IgD-negative memory B cell (primary cell): Measurements from ENCODE around the gene CSPG4. TPM values are rescaled to one million over a fixed set of nuclear protein-coding genes. Genes with fewer than 3 reads are reported as not detected.
"Not testable (repeated sequence)": the region's sequence is repeated elsewhere in the genome, so short reads cannot be mapped to it uniquely, and the experiment has no call there.

Experiments used
- H3K27ac Mint-ChIP-seq, 3 donors: one replicate each; pipeline ENCODE4 v1.8.0; 2020 to 2022; ENCODE audit warnings: mild to moderate bottlenecking in 3 of 3, mixed read lengths in 3 of 3, moderate library complexity in 1 of 3
- H3K27me3 Mint-ChIP-seq: one replicate; pipeline ENCODE4 v1.8.0; 2021; ENCODE audit warnings: mixed read lengths
- H3K36me3 Mint-ChIP-seq: one replicate; pipeline ENCODE4 v1.8.0; 2020; ENCODE audit warnings: mild to moderate bottlenecking, mixed read lengths
- H3K4me1 Mint-ChIP-seq, 3 donors: one replicate each; pipeline ENCODE4 v1.8.0; 2020 to 2022; ENCODE audit warnings: mixed read lengths in 3 of 3, mild to moderate bottlenecking in 1 of 3
- H3K4me3 Mint-ChIP-seq, 4 donors: one replicate each; pipeline ENCODE4 v1.8.0; 2020 to 2022; ENCODE audit warnings: mild to moderate bottlenecking in 4 of 4, mixed read lengths in 4 of 4, moderate library complexity in 3 of 4
- H3K9me3 Mint-ChIP-seq, 3 donors: one replicate each; pipeline ENCODE4 v1.8.0; 2020 to 2021; ENCODE audit warnings: mixed read lengths in 3 of 3, mild to moderate bottlenecking in 1 of 3
- polyA plus RNA-seq: library from polyadenylated mRNA; unstranded; fragments of 300-500 nt; fragmentation: Illumina TruSeq; gene quantifications from one replicate; pipeline ENCODE4 v1.2.3, GENCODE V29; 2021

CSPG4 gene
- polyA plus RNA-seq, 1 donor from 2014 or later = not detected

DNA sequence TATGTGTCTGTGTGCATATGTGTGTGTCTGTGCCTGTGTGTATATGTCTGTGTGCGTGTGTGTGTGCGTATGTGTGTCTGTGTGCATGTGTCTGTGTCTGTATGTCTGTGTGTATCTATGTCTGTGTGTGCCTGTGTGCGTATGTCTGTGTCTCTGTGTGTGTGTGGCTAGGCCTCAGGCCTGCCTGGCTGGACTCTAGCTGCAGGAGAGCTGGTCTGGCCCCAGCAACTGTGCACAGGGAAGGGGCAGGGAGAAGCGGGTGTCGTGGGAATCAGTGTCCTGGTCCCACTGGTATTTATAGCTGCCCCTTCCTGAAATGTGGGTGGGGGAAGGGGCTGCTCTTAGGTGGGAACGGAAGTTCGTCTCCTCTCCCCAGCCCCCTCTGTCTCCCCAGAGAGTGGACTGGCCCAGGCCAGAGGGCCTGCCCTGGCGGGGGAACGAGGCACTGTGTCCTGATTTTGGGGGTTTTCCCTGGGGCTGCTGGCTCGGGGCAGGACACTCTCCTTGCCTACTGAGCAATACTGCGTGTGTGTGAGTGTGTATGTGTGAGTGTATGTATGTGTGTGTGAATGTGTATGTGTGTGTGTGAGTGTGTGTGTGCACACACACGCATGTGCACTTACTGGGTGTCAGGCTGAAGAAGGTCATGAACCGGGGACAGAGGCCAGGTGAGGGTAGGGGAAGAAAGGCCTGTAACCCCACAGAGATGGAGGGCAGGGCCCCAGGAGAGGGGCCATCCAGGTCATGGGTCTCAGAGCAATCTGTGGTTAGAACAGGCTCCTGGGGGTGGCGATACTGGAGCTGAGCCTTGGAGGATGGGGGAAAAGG lies 6.6 kb downstream of the CSPG4 start:
- H3K9me3 Mint-ChIP-seq = no peaks in the 10 kb centered on the region
- H3K27me3 Mint-ChIP-seq = no peaks in the 10 kb centered on the region
- peak overlapping the region in 1 of 3 donors; percentile 86 for H3K27ac Mint-ChIP-seq
- no peaks in the 10 kb centered on the region for H3K36me3 Mint-ChIP-seq
- peaks cover 4 to 6% (median 4%) of the 10 kb centered on the region in 3 donors for H3K4me1 Mint-ChIP-seq
- H3K4me3 Mint-ChIP-seq = no peak overlapping the region

DNA sequence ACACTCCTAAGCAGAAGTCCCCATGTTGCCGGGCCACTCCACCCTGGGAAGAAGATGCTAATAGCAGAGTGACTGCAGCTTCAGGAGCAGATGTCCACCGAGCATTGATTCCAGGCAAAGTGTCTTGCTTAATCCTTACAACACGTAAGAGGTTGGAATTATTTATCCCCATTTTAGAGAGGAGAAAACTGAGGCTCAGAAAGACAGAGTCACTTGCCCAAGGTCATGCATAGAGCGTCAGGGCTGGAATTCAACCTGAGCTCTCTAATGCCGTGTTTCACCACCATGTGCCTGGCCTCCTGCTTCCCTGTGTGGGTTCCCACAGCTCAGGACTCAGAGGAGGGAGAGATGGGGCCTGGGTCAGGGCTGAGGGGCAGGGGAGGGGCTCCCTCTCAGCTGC lies 7.3 kb downstream of the CSPG4 start:
- not testable (repeated sequence) for H3K4me3 Mint-ChIP-seq, H3K9me3 Mint-ChIP-seq, H3K36me3 Mint-ChIP-seq, H3K27me3 Mint-ChIP-seq, H3K27ac Mint-ChIP-seq, H3K4me1 Mint-ChIP-seq

DNA sequence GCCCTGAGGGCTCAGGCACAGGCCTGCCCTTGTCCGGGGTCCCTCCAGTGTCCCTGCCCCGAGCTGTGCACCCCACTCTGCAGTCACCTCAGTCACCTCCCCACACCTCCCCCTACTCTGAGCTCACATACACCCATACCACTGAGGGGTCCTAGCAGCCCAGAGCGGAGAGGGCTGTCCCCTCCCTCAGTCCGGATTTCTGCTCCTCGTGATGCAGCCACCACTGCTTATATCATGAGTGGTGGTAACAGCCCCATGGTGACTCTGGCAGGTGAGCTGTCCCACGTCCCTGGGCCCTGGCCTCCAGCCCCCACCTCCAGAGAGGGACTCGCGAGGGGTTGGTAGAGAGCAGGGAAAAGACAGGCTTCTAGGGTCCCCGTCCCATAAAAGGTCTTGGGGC lies 8.0 kb downstream of the CSPG4 start:
- no peaks in the 10 kb centered on the region for H3K27me3 Mint-ChIP-seq
- H3K27ac Mint-ChIP-seq = no peak overlapping the region
- no peaks in the 10 kb centered on the region for H3K9me3 Mint-ChIP-seq
- H3K36me3 Mint-ChIP-seq = no peaks in the 10 kb centered on the region
- H3K4me3 Mint-ChIP-seq = no peak overlapping the region
- H3K4me1 Mint-ChIP-seq = peaks cover 6 to 8% (median 6%) of the 10 kb centered on the region in 3 donors

DNA sequence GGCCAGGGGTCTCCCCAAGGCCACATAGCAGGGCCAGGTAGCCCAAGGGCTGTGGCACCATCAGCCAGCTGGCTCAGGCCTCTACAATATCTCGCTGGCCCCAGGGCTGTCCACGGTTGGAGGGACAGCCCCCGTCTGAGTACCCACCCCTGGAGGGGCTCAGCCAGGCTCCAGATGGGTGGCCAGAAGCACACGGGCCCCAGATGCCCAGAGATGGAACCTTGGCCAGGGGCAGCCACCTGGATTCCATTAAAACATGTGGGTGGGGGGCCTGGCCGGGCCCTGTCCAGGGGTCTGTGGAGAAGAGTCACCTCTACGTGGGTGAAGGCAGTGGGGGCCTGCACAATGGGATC lies 8.4 kb downstream of the CSPG4 start:
- no peaks in the 10 kb centered on the region for H3K27me3 Mint-ChIP-seq
- no peaks in the 10 kb centered on the region for H3K9me3 Mint-ChIP-seq
- H3K4me1 Mint-ChIP-seq = peaks cover 6 to 11% (median 9%) of the 10 kb centered on the region in 3 donors
- H3K27ac Mint-ChIP-seq = no peak overlapping the region
- no peaks in the 10 kb centered on the region for H3K36me3 Mint-ChIP-seq
- no peak overlapping the region for H3K4me3 Mint-ChIP-seq

DNA sequence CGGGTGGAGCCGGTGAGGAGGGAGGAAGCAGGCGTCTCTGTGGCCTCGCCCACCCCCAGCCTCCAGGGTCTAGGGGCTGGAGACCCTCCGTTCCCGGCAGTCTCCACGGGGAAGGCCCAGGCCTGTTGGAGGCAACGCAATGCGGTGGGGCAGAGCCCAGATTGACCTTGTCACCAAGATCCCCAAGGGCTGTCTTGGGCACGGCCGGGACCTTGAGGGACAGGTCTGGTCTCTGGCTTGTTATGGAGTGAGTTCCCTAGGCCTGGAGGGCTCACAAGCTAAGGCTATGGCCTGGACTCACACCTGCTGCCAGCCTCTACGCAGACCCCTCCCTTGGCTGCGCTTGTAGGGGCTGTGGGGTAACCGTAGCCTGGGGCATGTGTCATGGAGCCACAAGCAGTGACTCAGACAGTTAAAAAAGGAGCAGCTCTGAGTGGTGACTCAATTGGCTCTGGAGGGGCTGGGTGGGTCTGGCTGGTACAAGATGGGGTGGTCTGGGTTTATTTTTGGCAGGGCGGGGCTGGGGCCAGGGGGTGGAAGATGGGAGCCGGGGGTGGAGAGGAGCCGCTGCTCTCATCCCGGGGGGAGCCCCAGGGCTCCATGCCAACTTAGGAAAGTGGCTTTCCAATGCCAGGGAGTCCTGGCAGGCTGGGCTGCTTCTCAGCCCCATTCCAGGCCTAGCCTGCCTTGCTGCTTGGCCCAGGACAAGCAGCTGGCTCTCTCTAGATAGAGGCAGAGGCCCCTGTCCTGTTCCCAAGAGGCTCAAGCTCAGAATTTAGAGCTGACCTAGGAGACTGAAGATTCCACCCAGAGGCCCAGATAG lies 9.0 kb downstream of the CSPG4 start:
- H3K9me3 Mint-ChIP-seq, H3K27me3 Mint-ChIP-seq, H3K4me3 Mint-ChIP-seq, H3K27ac Mint-ChIP-seq, H3K36me3 Mint-ChIP-seq: not testable (repeated sequence)
- peaks cover 6 to 13% (median 12%) of the 10 kb centered on the region in 3 donors for H3K4me1 Mint-ChIP-seq

DNA sequence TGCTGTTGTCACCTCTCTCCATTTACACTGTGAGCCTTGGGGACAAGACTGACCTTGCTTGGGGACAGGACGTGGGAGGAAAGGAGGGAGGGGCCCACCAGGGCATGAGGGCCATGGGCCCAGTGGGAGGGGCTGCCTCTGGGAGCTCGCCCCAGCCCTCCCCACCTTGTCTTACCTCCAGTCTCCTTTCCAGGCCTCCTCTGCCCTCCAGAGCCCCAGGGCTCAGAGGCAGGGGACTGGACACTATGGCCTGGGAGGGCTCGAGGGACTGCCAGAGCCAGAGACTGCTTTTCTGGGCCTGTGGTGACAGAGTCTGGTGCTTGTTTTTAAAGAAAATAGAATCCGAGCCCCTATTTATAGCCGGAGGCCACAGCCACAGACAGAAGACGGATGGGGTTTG lies 10.2 kb downstream of the CSPG4 start:
- no peaks in the 10 kb centered on the region for H3K9me3 Mint-ChIP-seq
- peak overlapping the region in 1 of 3 donors; percentile 72 for H3K27ac Mint-ChIP-seq
- H3K27me3 Mint-ChIP-seq = peaks cover 2% of the 10 kb centered on the region

DNA sequence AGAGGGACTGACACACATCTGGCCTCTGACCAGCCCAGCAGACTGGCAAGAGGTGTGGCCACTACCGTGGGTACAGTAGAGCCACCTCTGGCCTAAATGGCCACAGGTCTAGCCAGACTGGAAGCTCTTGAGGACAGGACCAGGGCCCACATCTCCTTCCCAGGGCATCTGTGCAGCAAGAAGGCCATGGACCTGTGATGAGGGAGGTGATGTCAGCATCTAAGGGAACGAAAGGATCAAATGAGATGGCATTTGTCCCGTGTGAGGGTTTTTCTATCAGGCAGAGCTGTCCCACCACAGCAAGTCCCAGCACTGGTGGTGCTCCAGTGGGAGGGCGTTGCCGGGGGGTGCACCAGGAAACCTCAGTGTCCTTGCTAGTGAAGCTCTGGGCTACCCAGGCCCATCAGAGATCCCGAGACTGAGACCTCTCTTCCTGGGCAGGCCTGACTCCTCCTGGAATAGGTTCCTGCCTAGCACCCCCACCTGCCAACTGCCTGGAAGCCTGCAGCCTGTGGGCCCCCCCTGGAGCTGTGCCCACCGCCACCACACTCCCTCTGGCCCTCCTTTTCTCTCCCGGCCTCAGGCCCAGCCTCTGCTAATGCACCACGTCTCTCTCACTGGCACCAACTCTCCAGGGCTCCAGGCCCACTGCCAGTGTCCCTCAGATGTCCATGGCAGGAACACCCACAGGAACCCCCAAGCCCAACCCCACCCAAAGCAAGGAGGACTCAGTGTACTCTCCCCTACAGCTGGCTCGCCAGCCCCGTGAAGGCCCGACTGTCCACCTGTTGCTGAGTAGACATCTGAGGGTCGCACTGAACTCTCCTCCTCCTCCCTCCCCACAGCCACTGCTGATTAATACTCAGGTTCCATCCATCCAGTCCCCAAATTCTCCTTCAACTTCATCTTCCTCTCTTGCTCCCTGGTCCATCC lies 11.3 kb downstream of the CSPG4 start:
- H3K27me3 Mint-ChIP-seq, H3K36me3 Mint-ChIP-seq, H3K9me3 Mint-ChIP-seq: not testable (repeated sequence)
- Mint-ChIP-seq H3K4me3 (peak overlapping the region in 1 of 4 donors; percentile 47), H3K27ac (peak overlapping the region in 2 of 3 donors; percentile 46 to 77), H3K4me1 (peaks cover 9 to 22% (median 15%) of the 10 kb centered on the region in 3 donors)

More for the DNA sequence above, 10.2 kb downstream of the CSPG4 start:
- H3K36me3 Mint-ChIP-seq = no peaks in the 10 kb centered on the region
- H3K4me1 Mint-ChIP-seq = peaks cover 6 to 16% (median 15%) of the 10 kb centered on the region in 3 donors
- H3K4me3 Mint-ChIP-seq = peak overlapping the region in 1 of 4 donors; percentile 70

DNA sequence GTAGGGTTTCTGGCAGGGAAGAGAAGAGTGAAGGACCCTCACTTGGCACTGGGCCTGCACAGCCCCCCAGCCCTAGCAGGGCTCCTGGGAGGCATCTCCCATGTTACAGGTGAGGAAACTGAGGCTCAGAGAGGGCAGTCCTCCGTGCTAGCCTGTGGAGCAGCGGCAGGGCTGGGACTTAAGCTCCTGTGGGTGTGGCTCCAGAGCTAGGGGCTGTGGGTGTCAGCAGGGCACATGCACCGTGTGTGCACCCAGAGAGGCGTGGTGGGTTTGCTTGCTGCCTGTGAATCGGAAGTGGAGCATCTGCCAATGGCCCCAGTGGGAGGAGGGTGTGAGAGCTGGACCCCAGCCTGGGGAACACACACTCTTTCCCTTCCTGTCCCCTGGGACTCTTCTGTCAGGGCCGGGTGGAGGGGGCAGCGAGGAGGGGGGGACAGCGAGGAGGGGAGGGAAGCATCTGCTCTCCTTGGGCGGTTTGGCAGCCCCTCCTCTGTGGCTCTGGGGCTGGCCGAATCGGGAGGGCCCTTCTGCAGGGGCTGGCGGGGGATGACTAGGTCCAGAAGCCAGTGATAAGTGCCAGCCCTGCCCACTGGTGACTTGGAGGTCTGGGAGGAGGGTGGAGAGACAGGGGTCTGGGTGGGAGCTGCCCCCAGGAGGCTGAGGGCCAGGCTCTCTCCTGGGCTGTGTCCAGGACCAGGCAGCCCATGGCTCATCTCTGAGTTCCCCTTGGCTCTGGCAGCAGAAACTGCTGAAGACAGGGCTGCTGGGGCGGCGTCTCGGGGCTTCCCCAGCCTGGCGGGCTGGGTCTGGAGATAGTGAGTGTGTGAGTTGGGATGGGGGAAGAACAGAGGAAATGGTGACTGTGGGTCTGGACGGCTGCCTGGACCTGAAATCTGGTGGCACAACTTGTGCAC lies 12.4 kb downstream of the CSPG4 start:
- H3K4me1 Mint-ChIP-seq = peaks cover 19 to 30% (median 23%) of the 10 kb centered on the region in 3 donors
- H3K36me3 Mint-ChIP-seq, H3K9me3 Mint-ChIP-seq, H3K27me3 Mint-ChIP-seq: not testable (repeated sequence)
- H3K4me3 Mint-ChIP-seq = peak overlapping the region in 2 of 4 donors; percentile 32 to 80
- H3K27ac Mint-ChIP-seq = peak overlapping the region in 2 of 3 donors; percentile 48 to 78

DNA sequence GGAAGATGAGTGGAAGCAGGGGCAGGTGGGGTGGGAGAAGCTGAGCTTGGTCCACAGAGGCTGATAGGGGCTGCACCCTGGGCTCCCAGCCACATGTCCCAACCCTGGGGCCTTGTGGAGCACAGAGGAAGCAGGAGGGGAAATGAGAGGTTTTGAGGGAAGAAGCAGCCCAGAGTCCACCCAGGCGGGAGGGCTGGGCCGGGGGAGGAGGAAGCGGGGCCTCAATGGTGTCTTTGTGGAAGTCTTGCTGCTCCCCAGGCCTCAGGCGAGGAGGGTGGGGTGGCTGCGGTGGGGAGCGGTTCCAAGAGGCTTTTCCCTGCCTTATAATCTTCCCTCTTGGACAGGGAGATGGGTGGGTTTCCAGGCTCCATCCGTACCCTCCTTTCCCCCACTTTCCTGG lies 13.1 kb downstream of the CSPG4 start:
- H3K27ac Mint-ChIP-seq = not testable (repeated sequence)
- H3K4me1 Mint-ChIP-seq = peaks cover 26 to 34% (median 30%) of the 10 kb centered on the region in 3 donors

DNA sequence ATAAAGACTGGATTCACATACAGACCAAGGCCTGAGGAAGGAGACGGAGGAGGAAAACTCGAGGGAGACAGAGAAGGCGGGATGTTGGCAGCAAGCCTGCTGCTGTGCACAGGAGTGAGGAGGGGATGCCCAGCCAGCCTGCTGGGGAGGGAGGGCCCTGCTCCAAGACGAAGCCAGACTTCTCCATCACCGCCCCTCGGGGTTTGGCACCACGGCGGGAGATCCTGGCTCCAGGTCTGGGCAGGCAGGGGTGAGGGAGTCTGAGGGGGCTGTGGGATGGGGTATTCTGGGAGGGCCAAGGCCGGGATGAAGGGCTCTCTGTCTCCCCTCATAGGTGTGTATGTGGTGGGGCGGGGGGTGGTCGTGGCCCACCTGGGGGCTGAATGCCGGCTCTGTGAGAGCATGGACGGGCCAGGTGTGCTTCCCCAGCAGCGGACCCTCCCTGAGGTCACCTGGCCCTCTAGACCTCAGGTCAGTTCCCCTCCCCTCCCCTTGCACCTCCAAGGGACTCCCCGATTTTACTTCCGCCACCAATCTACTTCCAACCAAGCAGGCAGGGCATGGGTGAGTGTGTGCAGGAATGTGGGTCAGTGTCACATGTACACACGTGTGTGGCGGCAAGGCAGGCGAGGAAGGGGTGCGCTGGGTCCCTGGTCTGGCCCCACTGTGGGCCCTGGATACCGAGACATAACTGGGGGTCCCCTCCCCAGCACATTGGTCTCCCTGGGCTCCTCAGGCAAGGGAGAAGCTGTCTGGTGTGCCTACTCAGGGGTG lies 14.5 kb downstream of the CSPG4 start:
- H3K4me3 Mint-ChIP-seq = not testable (repeated sequence)

More for the DNA sequence above, 13.1 kb downstream of the CSPG4 start:
- not testable (repeated sequence) for H3K9me3 Mint-ChIP-seq, H3K27me3 Mint-ChIP-seq, H3K36me3 Mint-ChIP-seq
- peak overlapping the region in 2 of 4 donors; percentile 8 to 84 for H3K4me3 Mint-ChIP-seq

DNA sequence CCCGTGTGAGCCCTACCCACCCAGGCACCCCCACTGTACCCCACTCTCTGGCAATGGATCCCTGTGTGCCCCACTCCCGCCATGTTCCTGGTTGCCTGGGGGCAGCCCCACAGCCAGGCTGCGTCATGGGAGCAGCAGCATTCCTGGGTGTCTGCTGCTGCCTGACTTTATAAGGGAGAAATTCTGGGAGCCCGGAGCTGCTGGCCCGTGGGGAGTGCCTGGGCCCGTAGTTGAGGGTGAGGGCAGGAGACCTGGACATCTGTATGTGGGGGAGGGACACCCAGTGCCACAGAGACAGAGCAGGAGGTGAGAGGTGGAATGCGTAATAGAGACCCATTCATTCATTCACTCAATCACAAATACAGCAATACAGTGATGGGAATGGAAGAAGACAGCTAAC lies 15.1 kb downstream of the CSPG4 start:
- Mint-ChIP-seq H3K4me1 (peaks cover 33 to 43% (median 35%) of the 10 kb centered on the region in 3 donors), H3K27me3 (peaks cover 7% of the 10 kb centered on the region), H3K36me3 (no peaks in the 10 kb centered on the region), H3K4me3 (peak overlapping the region in 1 of 4 donors; percentile 73), H3K27ac (peak overlapping the region in 1 of 3 donors; percentile 64), H3K9me3 (no peaks in the 10 kb centered on the region)

More for the DNA sequence above, 14.5 kb downstream of the CSPG4 start:
- H3K4me1 Mint-ChIP-seq = peaks cover 31 to 41% (median 33%) of the 10 kb centered on the region in 3 donors
- H3K27me3 Mint-ChIP-seq, H3K9me3 Mint-ChIP-seq, H3K36me3 Mint-ChIP-seq: not testable (repeated sequence)
- peak overlapping the region in 1 of 3 donors; percentile 64 for H3K27ac Mint-ChIP-seq

DNA sequence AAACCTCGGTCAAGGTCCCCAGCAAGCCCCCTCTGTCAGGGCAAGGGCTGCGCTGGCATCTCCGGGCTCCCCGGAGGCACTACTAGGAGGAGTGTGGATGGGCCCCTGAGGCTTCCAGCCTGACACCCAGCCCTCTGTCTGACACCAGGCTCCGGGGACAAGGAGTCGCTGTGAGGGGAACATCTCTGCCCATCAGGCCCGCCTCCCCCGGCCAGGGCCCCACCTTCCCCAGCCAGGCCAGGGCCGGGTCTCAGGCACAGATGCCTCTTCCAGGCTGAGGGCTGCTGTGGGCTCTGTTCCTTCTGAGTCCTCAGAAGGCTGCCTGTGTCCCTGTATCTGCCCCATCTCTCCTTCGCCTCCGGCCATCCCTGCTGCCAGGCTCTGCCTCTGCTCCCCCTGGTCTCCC lies 15.8 kb downstream of the CSPG4 start:
- Mint-ChIP-seq H3K4me3 (no peak overlapping the region), H3K27me3 (peaks cover 8% of the 10 kb centered on the region), H3K36me3 (no peaks in the 10 kb centered on the region), H3K9me3 (no peaks in the 10 kb centered on the region), H3K27ac (no peak overlapping the region), H3K4me1 (peaks cover 32 to 43% (median 36%) of the 10 kb centered on the region in 3 donors)

DNA sequence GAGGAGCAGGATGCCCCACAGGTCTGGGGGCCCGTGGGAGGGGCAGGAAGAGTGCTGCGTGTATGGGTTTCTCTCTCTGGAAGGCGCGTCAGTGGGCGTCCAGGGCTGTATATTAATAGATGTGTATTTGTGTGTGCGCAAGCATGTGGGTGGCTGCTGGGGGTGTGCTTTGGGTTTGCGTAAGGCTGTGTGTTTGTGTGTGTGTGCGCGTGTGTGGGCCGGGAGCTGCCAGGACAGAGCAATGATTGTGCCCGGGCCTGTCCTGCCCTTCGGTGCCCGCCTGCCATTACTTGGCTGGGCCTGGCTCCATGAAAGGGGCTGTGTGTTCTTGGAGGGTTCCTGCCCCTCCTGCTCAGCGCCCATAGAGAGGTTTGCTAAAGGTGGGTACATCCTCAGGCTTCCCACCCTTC lies 16.3 kb downstream of the CSPG4 start:
- H3K27ac Mint-ChIP-seq = peak overlapping the region in 2 of 3 donors; percentile 29 to 94
- H3K36me3 Mint-ChIP-seq = no peaks in the 10 kb centered on the region
- no peaks in the 10 kb centered on the region for H3K9me3 Mint-ChIP-seq
- peaks cover 31 to 42% (median 36%) of the 10 kb centered on the region in 3 donors for H3K4me1 Mint-ChIP-seq
- H3K4me3 Mint-ChIP-seq = peak overlapping the region in 2 of 4 donors; percentile 58 to 94
- peaks cover 8% of the 10 kb centered on the region for H3K27me3 Mint-ChIP-seq
